Measurements from ENCODE around the gene TBC1D14. TPM values are rescaled to one million over a fixed set of nuclear protein-coding genes. Genes with fewer than 3 reads are reported as not detected.

The TBC1D14 gene
- total RNA-seq, 2 donors from 2014 or later: 42.3 to 43.5 TPM

DNA sequence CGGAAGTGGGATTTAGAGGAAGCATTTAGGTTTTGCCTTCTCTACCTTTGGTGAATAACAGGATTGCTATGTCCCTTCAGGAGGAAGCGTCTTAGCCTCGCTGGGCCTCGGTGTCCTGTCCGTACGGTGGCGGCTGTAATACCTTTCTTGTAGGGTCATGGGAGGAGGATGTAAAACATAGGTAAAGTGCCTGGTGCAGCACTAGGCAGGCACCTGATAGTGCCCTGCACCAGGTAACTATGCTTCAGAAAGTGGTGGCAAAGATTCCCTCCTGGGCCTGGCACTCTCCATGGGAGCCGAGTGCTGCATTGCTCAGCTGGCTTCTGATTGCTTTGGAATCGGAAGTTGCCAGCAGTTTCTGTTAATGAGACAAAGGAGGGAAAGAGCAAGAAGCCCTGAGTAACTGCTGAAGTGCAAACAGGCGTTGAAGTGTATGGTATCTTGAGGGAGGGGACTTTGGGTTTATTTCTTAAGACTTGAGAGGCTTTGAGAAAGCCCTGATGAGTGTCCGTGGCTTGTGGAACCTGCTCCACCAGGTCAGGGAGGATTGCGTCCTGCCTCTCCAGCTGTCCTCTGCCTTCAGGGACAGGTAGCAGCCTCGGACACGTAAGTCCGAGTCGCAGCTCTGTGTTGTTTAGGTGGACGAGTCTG is 45.8 kb downstream of the TBC1D14 start:
- peak overlapping the region; percentile 33 for H3K27ac Mint-ChIP-seq
- Histone ChIP-seq H3K4me1 (ENCODE audit: control insufficient read depth, insufficient read depth, low read length) (peaks cover 4% of the 10 kb centered on the region), H3K27ac (ENCODE audit: low read depth, low read length) (no peak overlapping the region), H3K36me3 (ENCODE audit: control insufficient read depth, insufficient read depth, low read length) (no peaks in the 10 kb centered on the region), H3K4me3 (ENCODE audit: low read length) (no peak overlapping the region), H3K27me3 (ENCODE audit: control insufficient read depth, insufficient read depth, low read length, poor library complexity, severe bottlenecking) (no peaks in the 10 kb centered on the region), H3K9ac (ENCODE audit: extremely low read depth, low read length, poor library complexity, severe bottlenecking) (no peak overlapping the region), H3K9me3 (ENCODE audit: control insufficient read depth, low read length) (no peaks in the 10 kb centered on the region)
- H3K36me3 Mint-ChIP-seq (ENCODE audit: low read depth): no peaks in the 10 kb centered on the region
- H3K4me1 Mint-ChIP-seq: peaks cover 23% of the 10 kb centered on the region
- TF ChIP-seq, protein P1, sequence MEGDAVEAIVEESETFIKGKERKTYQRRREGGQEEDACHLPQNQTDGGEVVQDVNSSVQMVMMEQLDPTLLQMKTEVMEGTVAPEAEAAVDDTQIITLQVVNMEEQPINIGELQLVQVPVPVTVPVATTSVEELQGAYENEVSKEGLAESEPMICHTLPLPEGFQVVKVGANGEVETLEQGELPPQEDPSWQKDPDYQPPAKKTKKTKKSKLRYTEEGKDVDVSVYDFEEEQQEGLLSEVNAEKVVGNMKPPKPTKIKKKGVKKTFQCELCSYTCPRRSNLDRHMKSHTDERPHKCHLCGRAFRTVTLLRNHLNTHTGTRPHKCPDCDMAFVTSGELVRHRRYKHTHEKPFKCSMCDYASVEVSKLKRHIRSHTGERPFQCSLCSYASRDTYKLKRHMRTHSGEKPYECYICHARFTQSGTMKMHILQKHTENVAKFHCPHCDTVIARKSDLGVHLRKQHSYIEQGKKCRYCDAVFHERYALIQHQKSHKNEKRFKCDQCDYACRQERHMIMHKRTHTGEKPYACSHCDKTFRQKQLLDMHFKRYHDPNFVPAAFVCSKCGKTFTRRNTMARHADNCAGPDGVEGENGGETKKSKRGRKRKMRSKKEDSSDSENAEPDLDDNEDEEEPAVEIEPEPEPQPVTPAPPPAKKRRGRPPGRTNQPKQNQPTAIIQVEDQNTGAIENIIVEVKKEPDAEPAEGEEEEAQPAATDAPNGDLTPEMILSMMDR (conservative IDR thresholded peaks at IDR 0.05): no peak
- DNase-seq: peak; percentile 56
- no peak overlapping the region for H3K4me3 Mint-ChIP-seq
- WGBS, 2 experiments (ENCODE audit: insufficient coverage in 1 of 2, insufficient read length in 1 of 2): 79 to 91% methylated on average over 12 to 16 of the region's 17 CpGs
- no peaks in the 10 kb centered on the region for H3K9me3 Mint-ChIP-seq
- H3K27me3 Mint-ChIP-seq (ENCODE audit: insufficient read depth): no peaks in the 10 kb centered on the region

DNA sequence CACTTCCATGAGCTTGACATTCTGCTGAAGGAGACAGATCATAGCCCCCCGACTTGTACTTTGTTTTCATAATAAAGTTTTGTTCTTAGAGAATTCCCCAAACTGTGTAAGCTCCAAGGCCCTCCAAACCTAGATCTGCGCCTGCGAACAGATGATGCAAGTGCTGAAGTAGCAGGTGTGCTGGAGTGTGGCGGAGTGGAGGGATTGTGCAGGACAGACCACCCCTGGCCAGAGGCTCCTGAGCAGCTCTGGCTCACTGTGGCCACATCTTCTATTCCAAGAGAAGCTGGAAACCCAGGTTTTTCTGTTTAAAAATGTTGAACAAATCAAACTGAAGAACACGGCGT is 46.4 kb downstream of the TBC1D14 start:
- Histone ChIP-seq H3K27ac (ENCODE audit: low read depth, low read length) (no peak overlapping the region), H3K9me3 (ENCODE audit: control insufficient read depth, low read length) (no peaks in the 10 kb centered on the region), H3K4me3 (ENCODE audit: low read length) (no peak overlapping the region), H3K9ac (ENCODE audit: extremely low read depth, low read length, poor library complexity, severe bottlenecking) (no peak overlapping the region), H3K4me1 (ENCODE audit: control insufficient read depth, insufficient read depth, low read length) (peaks cover 4% of the 10 kb centered on the region), H3K27me3 (ENCODE audit: control insufficient read depth, insufficient read depth, low read length, poor library complexity, severe bottlenecking) (no peaks in the 10 kb centered on the region), H3K36me3 (ENCODE audit: control insufficient read depth, insufficient read depth, low read length) (no peaks in the 10 kb centered on the region)
- DNase-seq: peak; percentile 28
- no peaks in the 10 kb centered on the region for H3K36me3 Mint-ChIP-seq (ENCODE audit: low read depth)
- H3K27me3 Mint-ChIP-seq (ENCODE audit: insufficient read depth): no peaks in the 10 kb centered on the region
- no peak overlapping the region for H3K4me3 Mint-ChIP-seq
- TF ChIP-seq, protein P1 (conservative IDR thresholded peaks at IDR 0.05): no peak
- no peak overlapping the region for H3K27ac Mint-ChIP-seq
- H3K9me3 Mint-ChIP-seq: no peaks in the 10 kb centered on the region
- WGBS, 2 experiments (ENCODE audit: insufficient coverage in 1 of 2, insufficient read length in 1 of 2): 89 to 96% methylated on average over 3 to 6 of the region's 6 CpGs
- peaks cover 23% of the 10 kb centered on the region for H3K4me1 Mint-ChIP-seq

DNA sequence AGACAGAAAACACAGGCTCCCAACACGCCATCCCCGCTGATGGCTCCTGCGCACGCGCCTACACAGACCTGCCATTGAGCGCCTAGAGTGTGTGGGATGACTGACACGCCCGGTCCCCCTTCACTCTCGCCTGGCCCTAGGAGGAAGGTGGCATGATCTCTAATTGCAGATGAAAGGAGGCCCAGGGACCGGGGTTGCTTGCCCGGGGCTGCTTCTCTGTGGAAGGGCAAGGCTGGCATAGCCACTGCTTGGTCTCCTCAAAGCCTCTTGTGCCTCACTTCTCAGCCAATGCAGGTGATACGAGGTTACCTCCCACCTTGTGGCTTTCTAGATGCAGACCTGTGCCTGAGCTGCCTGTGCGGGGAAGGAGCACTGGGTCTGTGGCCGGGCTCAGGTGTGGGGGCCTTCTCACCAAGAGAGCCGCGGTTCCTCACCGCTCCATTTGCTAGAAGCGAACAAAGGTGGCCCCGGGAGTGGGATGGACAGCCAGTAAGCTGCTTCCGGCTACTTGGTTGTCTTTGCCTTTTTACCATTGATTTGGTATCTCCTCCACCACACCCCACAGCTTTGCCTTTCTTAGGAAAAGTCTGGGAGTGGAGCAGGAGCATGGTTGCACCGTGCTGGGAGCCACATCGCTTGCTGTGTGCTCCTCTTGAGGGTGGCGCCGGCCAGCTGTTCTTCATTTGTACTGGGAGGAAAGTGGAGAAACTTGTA is 47.0 kb downstream of the TBC1D14 start:
- H3K4me3 ChIP-seq (ENCODE audit: low read length): no peak overlapping the region
- H3K36me3 ChIP-seq (ENCODE audit: control insufficient read depth, insufficient read depth, low read length): no peaks in the 10 kb centered on the region
- no peak overlapping the region for H3K9ac ChIP-seq (ENCODE audit: extremely low read depth, low read length, poor library complexity, severe bottlenecking)
- peak; percentile 51 for DNase-seq
- Mint-ChIP-seq H3K27ac (no peak overlapping the region), H3K27me3 (ENCODE audit: insufficient read depth) (no peaks in the 10 kb centered on the region), H3K4me1 (peaks cover 23% of the 10 kb centered on the region), H3K4me3 (no peak overlapping the region), H3K9me3 (no peaks in the 10 kb centered on the region), H3K36me3 (ENCODE audit: low read depth) (no peaks in the 10 kb centered on the region)
- H3K27ac ChIP-seq (ENCODE audit: low read depth, low read length): no peak overlapping the region
- peaks cover 4% of the 10 kb centered on the region for H3K4me1 ChIP-seq (ENCODE audit: control insufficient read depth, insufficient read depth, low read length)
- WGBS, 2 experiments (ENCODE audit: insufficient coverage in 1 of 2, insufficient read length in 1 of 2): 94 to 96% methylated on average over 11 to 24 of the region's 24 CpGs
- H3K9me3 ChIP-seq (ENCODE audit: control insufficient read depth, low read length): no peaks in the 10 kb centered on the region
- TF ChIP-seq, protein P1 (conservative IDR thresholded peaks at IDR 0.05): no peak
- no peaks in the 10 kb centered on the region for H3K27me3 ChIP-seq (ENCODE audit: control insufficient read depth, insufficient read depth, low read length, poor library complexity, severe bottlenecking)

Data from endodermal cell (in vitro differentiated cells).